NOMO-1 treated with DMSO at 0.1 percent for 48 hours (cell line): ENCODE results near the gene ITM2A.

Source experiments
- DNase-seq: peaks from one replicate; lab custom pipeline; 2025; ENCODE audit not compliant: unreplicated experiment; lab: John Stamatoyannopoulos, UW

Gene ITM2A

GRCh38 chrX:79366873-79367749 lies at the start of gene ITM2A:
TSS of gene ITM2A (minus strand) at chrX:79367334. CDS start at chrX:79367215, 119 bp downstream.
- no peak for DNase-seq

GRCh38 chrX:79415056-79415455 lies 47.9 kb upstream of the ITM2A start:
- DNase-seq, result no peak

- DNase-seq, result no peak
Measured at GRCh38 chrX:79413963-79414362, 46.8 kb upstream of the ITM2A start.

GRCh38 chrX:79412972-79413371 lies 45.8 kb upstream of the ITM2A start:
- peak; percentile 30 for DNase-seq

GRCh38 chrX:79412166-79412565 lies 45.0 kb upstream of the ITM2A start:
- no peak for DNase-seq

- no peak for DNase-seq
Measured at GRCh38 chrX:79409657-79410056, 42.5 kb upstream of the ITM2A start.

- DNase-seq, result no peak
Measured at GRCh38 chrX:79408623-79409322, 41.6 kb upstream of the ITM2A start.

- no peak for DNase-seq
Measured at GRCh38 chrX:79400623-79401022, 33.5 kb upstream of the ITM2A start.

GRCh38 chrX:79375340-79375739 lies 8.2 kb upstream of the ITM2A start:
- no peak for DNase-seq

- DNase-seq, result no peak
Measured at GRCh38 chrX:79371640-79372039, 4.5 kb upstream of the ITM2A start.

GRCh38 chrX:79371101-79371500 lies 4.0 kb upstream of the ITM2A start:
- DNase-seq, result no peak

- DNase-seq, result no peak
Measured at GRCh38 chrX:79369871-79370270, 2.7 kb upstream of the ITM2A start.

GRCh38 chrX:79368441-79368840 lies 1.3 kb upstream of the ITM2A start:
- no peak for DNase-seq

GRCh38 chrX:79367907-79368306 lies 773 bp upstream of the ITM2A start:
- no peak for DNase-seq

- no peak for DNase-seq
Measured at GRCh38 chrX:79366556-79366872, 620 bp downstream of the ITM2A start.

GRCh38 chrX:79365591-79365990 lies 1.5 kb downstream of the ITM2A start:
- no peak for DNase-seq

GRCh38 chrX:79364306-79364705 lies 2.8 kb downstream of the ITM2A start:
- DNase-seq, result no peak

GRCh38 chrX:79361192-79361870 lies 5.8 kb downstream of the ITM2A start:
- DNase-seq, result no peak

GRCh38 chrX:79336869-79337815 lies 30.0 kb downstream of the ITM2A start:
- DNase-seq, result no peak

- no peak for DNase-seq
Measured at GRCh38 chrX:79330022-79330421, 37.1 kb downstream of the ITM2A start.
